Mesothelial cell of epicardium (in vitro differentiated cells): ENCODE measurements around the gene PCCA. TPM values are rescaled to one million over a fixed set of nuclear protein-coding genes. Genes with fewer than 3 reads are reported as not detected.

Experiments used
- DNase-seq, 2 experiments: peaks; one replicate each; pipeline ENCODE4 v3.0.0; 2021; ENCODE audit warnings: low spot score in 2 of 2; ENCODE audit not compliant: unreplicated experiment in 2 of 2
- H3K27ac Mint-ChIP-seq: 2 replicates; pipeline ENCODE4 v1.8.0; 2021; ENCODE audit warnings: mixed read lengths
- H3K27me3 Mint-ChIP-seq: 2 replicates; pipeline ENCODE4 v1.8.0; 2021; ENCODE audit warnings: low read depth, mixed read lengths
- H3K36me3 Mint-ChIP-seq: 2 replicates; pipeline ENCODE4 v1.8.0; 2021; ENCODE audit warnings: mixed read lengths
- H3K4me1 Mint-ChIP-seq: 2 replicates; pipeline ENCODE4 v1.8.0; 2021; ENCODE audit warnings: mixed read lengths
- H3K4me3 Mint-ChIP-seq: 2 replicates; pipeline ENCODE4 v1.8.0; 2021; ENCODE audit warnings: mild to moderate bottlenecking, moderate library complexity, mixed read lengths
- H3K9me3 Mint-ChIP-seq: 2 replicates; pipeline ENCODE4 v1.8.0; 2021; ENCODE audit warnings: mixed read lengths
- CTCF ChIP-seq: fragments of 200-600 bp; sonication (generic); IDR thresholded peaks from one replicate; pipeline ENCODE4 v1.5.0; 2021; ENCODE audit warnings: antibody characterized with exemption; ENCODE audit not compliant: unreplicated experiment
- total RNA-seq: library from RNA; stranded (reverse); gene quantifications from 3 replicates; pipeline ENCODE4 v1.2.1, GENCODE V29; 2021

PCCA gene
- total RNA-seq, 1 donor from 2014 or later = 41.6 TPM

GRCh38 chr13:100461309-100462030 lies 372.6 kb downstream of the PCCA start:
- Mint-ChIP-seq H3K27ac (no peak overlapping the region), H3K4me3 (no peak overlapping the region), H3K9me3 (peaks cover 4% of the 10 kb centered on the region), H3K36me3 (peaks cover 4% of the 10 kb centered on the region), H3K4me1 (no peaks in the 10 kb centered on the region), H3K27me3 (no peaks in the 10 kb centered on the region)
- no peak for TF ChIP-seq CTCF
- no peak for DNase-seq

GRCh38 chr13:100464006-100464405 lies 375.1 kb downstream of the PCCA start:
- no peak overlapping the region for H3K4me3 Mint-ChIP-seq
- H3K9me3 Mint-ChIP-seq = peaks cover 9% of the 10 kb centered on the region
- DNase-seq = no peak
- no peaks in the 10 kb centered on the region for H3K27me3 Mint-ChIP-seq
- H3K36me3 Mint-ChIP-seq = peaks cover 7% of the 10 kb centered on the region
- no peaks in the 10 kb centered on the region for H3K4me1 Mint-ChIP-seq
- no peak for TF ChIP-seq CTCF
- no peak overlapping the region for H3K27ac Mint-ChIP-seq

GRCh38 chr13:100465558-100465957 lies 376.7 kb downstream of the PCCA start:
- Mint-ChIP-seq H3K27me3 (no peaks in the 10 kb centered on the region), H3K36me3 (peaks cover 5% of the 10 kb centered on the region), H3K4me3 (no peak overlapping the region), H3K4me1 (no peaks in the 10 kb centered on the region), H3K9me3 (peaks cover 5% of the 10 kb centered on the region), H3K27ac (no peak overlapping the region)
- no peak for DNase-seq
- TF ChIP-seq CTCF = no peak

GRCh38 chr13:100470866-100471505 lies 382.1 kb downstream of the PCCA start:
- Mint-ChIP-seq H3K4me1 (peaks cover 7% of the 10 kb centered on the region), H3K27me3 (no peaks in the 10 kb centered on the region), H3K27ac (no peak overlapping the region), H3K36me3 (peaks cover 5% of the 10 kb centered on the region), H3K9me3 (peaks cover 5% of the 10 kb centered on the region), H3K4me3 (no peak overlapping the region)
- no peak for DNase-seq
- no peak for TF ChIP-seq CTCF

GRCh38 chr13:100473087-100473486 lies 384.2 kb downstream of the PCCA start:
- Mint-ChIP-seq H3K9me3 (no peaks in the 10 kb centered on the region), H3K27me3 (no peaks in the 10 kb centered on the region), H3K4me3 (no peak overlapping the region), H3K36me3 (no peaks in the 10 kb centered on the region), H3K27ac (no peak overlapping the region), H3K4me1 (peaks cover 7% of the 10 kb centered on the region)
- DNase-seq = no peak
- no peak for TF ChIP-seq CTCF
